ENCODE results near the gene ASB1. TPM values are rescaled to one million over a fixed set of nuclear protein-coding genes. Genes with fewer than 3 reads are reported as not detected.

Gene ASB1
- total and polyA plus RNA-seq, 2 of the 13 experiments (the other 11 are each of a cell fraction or from before 2014, with no cell fraction given): 48.6 to 49.2 TPM

- TF ChIP-seq, protein P1, sequence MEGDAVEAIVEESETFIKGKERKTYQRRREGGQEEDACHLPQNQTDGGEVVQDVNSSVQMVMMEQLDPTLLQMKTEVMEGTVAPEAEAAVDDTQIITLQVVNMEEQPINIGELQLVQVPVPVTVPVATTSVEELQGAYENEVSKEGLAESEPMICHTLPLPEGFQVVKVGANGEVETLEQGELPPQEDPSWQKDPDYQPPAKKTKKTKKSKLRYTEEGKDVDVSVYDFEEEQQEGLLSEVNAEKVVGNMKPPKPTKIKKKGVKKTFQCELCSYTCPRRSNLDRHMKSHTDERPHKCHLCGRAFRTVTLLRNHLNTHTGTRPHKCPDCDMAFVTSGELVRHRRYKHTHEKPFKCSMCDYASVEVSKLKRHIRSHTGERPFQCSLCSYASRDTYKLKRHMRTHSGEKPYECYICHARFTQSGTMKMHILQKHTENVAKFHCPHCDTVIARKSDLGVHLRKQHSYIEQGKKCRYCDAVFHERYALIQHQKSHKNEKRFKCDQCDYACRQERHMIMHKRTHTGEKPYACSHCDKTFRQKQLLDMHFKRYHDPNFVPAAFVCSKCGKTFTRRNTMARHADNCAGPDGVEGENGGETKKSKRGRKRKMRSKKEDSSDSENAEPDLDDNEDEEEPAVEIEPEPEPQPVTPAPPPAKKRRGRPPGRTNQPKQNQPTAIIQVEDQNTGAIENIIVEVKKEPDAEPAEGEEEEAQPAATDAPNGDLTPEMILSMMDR (CRISPR knock-in tag; IDR thresholded peaks at IDR 0.05): peak; percentile 41
- TF ChIP-seq, protein P2, sequence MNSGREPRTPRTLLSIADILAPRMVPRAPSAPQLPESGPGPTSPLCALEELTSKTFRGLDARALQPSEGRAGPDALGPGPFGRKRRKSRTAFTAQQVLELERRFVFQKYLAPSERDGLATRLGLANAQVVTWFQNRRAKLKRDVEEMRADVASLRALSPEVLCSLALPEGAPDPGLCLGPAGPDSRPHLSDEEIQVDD (CRISPR knock-in tag; IDR thresholded peaks at IDR 0.05; ENCODE audit: borderline replicate concordance): no peak
- no peak for TF ChIP-seq MEIS2 (CRISPR knock-in tag; IDR thresholded peaks at IDR 0.05)
- TF ChIP-seq, protein P3, sequence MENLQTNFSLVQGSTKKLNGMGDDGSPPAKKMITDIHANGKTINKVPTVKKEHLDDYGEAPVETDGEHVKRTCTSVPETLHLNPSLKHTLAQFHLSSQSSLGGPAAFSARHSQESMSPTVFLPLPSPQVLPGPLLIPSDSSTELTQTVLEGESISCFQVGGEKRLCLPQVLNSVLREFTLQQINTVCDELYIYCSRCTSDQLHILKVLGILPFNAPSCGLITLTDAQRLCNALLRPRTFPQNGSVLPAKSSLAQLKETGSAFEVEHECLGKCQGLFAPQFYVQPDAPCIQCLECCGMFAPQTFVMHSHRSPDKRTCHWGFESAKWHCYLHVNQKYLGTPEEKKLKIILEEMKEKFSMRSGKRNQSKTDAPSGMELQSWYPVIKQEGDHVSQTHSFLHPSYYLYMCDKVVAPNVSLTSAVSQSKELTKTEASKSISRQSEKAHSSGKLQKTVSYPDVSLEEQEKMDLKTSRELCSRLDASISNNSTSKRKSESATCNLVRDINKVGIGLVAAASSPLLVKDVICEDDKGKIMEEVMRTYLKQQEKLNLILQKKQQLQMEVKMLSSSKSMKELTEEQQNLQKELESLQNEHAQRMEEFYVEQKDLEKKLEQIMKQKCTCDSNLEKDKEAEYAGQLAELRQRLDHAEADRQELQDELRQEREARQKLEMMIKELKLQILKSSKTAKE (CRISPR knock-in tag; IDR thresholded peaks at IDR 0.05; ENCODE audit: borderline replicate concordance): 0 out of 2 replicates have a peak, but pooled peaks have one; percentile 44
- TF ChIP-seq ZNF607 (CRISPR knock-in tag; IDR thresholded peaks at IDR 0.05; ENCODE audit: borderline replicate concordance): 0 out of 2 replicates have a peak, but pooled peaks have one; percentile 29
- TF ChIP-seq LCORL (IDR thresholded peaks at IDR 0.05): no peak
- no peak for TF ChIP-seq LCORL (CRISPR knock-in tag; IDR thresholded peaks at IDR 0.05)
- TF ChIP-seq ZNF572 (CRISPR knock-in tag; IDR thresholded peaks at IDR 0.05): 0 out of 2 replicates have a peak, but pooled peaks have one; percentile 49
- no peak for TF ChIP-seq ZNF614 (CRISPR knock-in tag; IDR thresholded peaks at IDR 0.05; ENCODE audit: borderline replicate concordance)
Observed at GRCh38 chr2:238415036-238415764, 11.5 kb upstream of the ASB1 start (continued).

All from HepG2 (cell line).